ENCODE results near the gene DRICH1.

DNA sequence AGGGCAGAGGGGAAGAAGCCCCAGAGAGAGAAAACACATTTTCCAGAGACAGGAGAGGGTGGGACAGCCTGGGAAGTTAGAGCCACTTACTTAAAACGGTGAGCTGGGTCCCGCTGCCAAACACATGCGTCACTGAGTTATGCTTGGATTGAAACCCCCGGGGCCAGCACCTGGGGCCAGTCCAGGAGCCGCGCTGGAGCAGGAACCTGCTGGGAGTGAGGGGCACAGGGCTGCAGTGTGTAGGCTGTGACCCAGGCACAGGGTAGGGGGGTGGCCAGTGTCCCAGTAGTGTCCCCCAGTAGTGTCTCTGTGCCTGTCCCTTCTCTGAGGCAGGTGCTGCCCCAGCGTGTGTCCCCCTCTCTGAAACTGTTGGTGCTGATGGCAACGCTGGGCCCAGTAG, 57.2 kb downstream of the DRICH1 start:
- TF ChIP-seq POLR2A (IDR thresholded peaks at IDR 0.05; ENCODE audit: low read depth, low read length) (no peak), POLR2AphosphoS5 (IDR thresholded peaks at IDR 0.05; ENCODE audit: low read depth, low read length) (no peak), TAF1 (IDR thresholded peaks at IDR 0.05; ENCODE audit: low read depth, low read length) (no peak), PAX5 (IDR thresholded peaks at IDR 0.05; ENCODE audit: insufficient read depth, low read length, severe bottlenecking) (no peak), SPI1 (IDR thresholded peaks at IDR 0.05; ENCODE audit: low read depth, low read length) (no peak)
